Esophagus muscularis mucosa (tissue), 4 donors: ENCODE measurements around the gene PIP5KL1. TPM values are rescaled to one million over a fixed set of nuclear protein-coding genes. Genes with fewer than 3 reads are reported as not detected.

ENCODE experiments used
- DNase-seq: peaks from one replicate; pipeline ENCODE4 v3.0.0-alpha.2; 2017; ENCODE audit errors: extremely low spot score
- H3K27ac ChIP-seq, 4 donors: fragments of 200-600 bp; sonication (generic); replicated peaks in 1 of 4; 1 replicate in 3 of 4; 2 replicates in 1 of 4; pipeline ENCODE4 v1.5.1; 2016 to 2019; ENCODE audit warnings: mild to moderate bottlenecking in 1 of 4
- H3K27me3 ChIP-seq, 4 donors: fragments of 200-600 bp; sonication (generic); one replicate each; pipeline versions ENCODE4 v1.5.1 to v1.6.0; 2016 to 2019
- H3K36me3 ChIP-seq, 4 donors: fragments of 200-600 bp; sonication (generic); one replicate each; pipeline ENCODE4 v1.5.1; 2016 to 2019
- H3K4me1 ChIP-seq, 4 donors: fragments of 200-600 bp; sonication (generic); one replicate each; pipeline ENCODE4 v1.5.1; 2016 to 2019
- H3K4me3 ChIP-seq, 4 donors: fragments of 200-600 bp; sonication (generic); 1 replicate in 2 of 4; 2 replicates in 2 of 4; pipeline ENCODE4 v1.5.1; 2016 to 2019; ENCODE audit warnings: mild to moderate bottlenecking in 4 of 4, moderate library complexity in 1 of 4
- H3K9me3 ChIP-seq, 4 donors: fragments of 200-600 bp; sonication (generic); 1 replicate in 3 of 4; 2 replicates in 1 of 4; pipeline ENCODE4 v1.5.1; 2016 to 2019
- EP300 ChIP-seq: sonication (generic); formaldehyde crosslinking; IDR thresholded peaks from one replicate; pipeline ENCODE4 v1.6.1; 2017; ENCODE audit warnings: antibody characterized with exemption
- POLR2A ChIP-seq: fragments of 450-650 bp; IDR thresholded peaks from one replicate; pipeline ENCODE4 v1.6.1; 2017; ENCODE audit warnings: antibody characterized with exemption, moderate library complexity, mild to moderate bottlenecking, low read depth
- POLR2AphosphoS5 ChIP-seq, 2 donors: sonication (generic); formaldehyde crosslinking; IDR thresholded peaks; one replicate each; pipeline ENCODE4 v1.6.1; 2017; ENCODE audit warnings: antibody characterized with exemption in 2 of 2
- WGBS: methylation state at CpG from one replicate; pipeline ENCODE4 v1.1.5; 2018; 5-methylcytosine and 5-hydroxymethylcytosine counted together
- intact Hi-C: fragments of 100-400 bp; cut with DNase I; formaldehyde crosslinking; loops from one replicate; pipeline ENCODE4 v1.15.1; 2023
- total RNA-seq, 4 donors: library from RNA; depleted of rRNA; stranded (reverse); fragments of >200 nt; gene quantifications; one replicate each; pipeline versions ENCODE4 v1.1.0 to v1.2.1, GENCODE V29; 2016
- TF ChIP-seq, protein P1 (sequence below), 3 experiments: fragments of 200-600 bp in 2 of 3; fragments of 450-650 bp in 1 of 3; sonication (generic) in 2 of 3; IDR thresholded peaks; one replicate each; pipeline ENCODE4 v1.5.1; 2017 to 2019; ENCODE audit warnings: antibody characterized with exemption in 3 of 3, mild to moderate bottlenecking in 2 of 3, moderate library complexity in 1 of 3

The PIP5KL1 gene
- total RNA-seq, 4 donors from 2014 or later: 1.3 to 2.8 (median 2.2) TPM

DNA sequence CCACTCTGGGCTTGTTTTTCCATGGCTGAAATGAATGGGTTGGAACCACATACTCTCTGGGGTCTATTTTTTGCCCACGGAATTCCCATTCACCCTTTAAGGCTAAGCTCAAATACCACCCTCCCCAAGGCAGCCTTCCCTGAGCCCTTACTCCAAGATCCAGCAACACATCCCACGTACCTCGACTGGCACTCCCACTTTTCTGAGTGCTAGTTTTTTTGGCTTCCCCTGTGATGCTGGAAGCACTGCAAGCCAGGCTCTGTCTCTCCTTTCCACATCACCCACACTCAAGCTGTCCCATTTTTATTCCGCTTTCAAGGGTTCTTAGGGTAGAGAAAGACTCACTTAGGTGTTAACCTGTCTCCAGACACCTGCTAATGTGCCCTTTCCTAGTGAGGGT, 37.2 kb downstream of the PIP5KL1 start:
- H3K27ac ChIP-seq: no peak overlapping the region
- no peak overlapping the region for H3K4me3 ChIP-seq
- intact Hi-C loops: no loop called here
- DNase-seq: no peak
- H3K9me3 ChIP-seq: peaks cover 0 to 12% (median 5%) of the 10 kb centered on the region in 4 donors
- H3K27me3 ChIP-seq: no peaks in the 10 kb centered on the region
- H3K36me3 ChIP-seq: peaks cover 51 to 83% (median 73%) of the 10 kb centered on the region in 4 donors
- TF ChIP-seq EP300 (no peak), POLR2A (no peak), POLR2AphosphoS5 (IDR thresholded peaks at IDR 0.05) (no peak)
- TF ChIP-seq, protein P1, sequence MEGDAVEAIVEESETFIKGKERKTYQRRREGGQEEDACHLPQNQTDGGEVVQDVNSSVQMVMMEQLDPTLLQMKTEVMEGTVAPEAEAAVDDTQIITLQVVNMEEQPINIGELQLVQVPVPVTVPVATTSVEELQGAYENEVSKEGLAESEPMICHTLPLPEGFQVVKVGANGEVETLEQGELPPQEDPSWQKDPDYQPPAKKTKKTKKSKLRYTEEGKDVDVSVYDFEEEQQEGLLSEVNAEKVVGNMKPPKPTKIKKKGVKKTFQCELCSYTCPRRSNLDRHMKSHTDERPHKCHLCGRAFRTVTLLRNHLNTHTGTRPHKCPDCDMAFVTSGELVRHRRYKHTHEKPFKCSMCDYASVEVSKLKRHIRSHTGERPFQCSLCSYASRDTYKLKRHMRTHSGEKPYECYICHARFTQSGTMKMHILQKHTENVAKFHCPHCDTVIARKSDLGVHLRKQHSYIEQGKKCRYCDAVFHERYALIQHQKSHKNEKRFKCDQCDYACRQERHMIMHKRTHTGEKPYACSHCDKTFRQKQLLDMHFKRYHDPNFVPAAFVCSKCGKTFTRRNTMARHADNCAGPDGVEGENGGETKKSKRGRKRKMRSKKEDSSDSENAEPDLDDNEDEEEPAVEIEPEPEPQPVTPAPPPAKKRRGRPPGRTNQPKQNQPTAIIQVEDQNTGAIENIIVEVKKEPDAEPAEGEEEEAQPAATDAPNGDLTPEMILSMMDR (IDR thresholded peaks at IDR 0.05): no peak
- H3K4me1 ChIP-seq: peaks cover 21 to 28% (median 27%) of the 10 kb centered on the region in 4 donors
- WGBS: 96% methylated on average over 4 of the region's 4 CpGs

DNA sequence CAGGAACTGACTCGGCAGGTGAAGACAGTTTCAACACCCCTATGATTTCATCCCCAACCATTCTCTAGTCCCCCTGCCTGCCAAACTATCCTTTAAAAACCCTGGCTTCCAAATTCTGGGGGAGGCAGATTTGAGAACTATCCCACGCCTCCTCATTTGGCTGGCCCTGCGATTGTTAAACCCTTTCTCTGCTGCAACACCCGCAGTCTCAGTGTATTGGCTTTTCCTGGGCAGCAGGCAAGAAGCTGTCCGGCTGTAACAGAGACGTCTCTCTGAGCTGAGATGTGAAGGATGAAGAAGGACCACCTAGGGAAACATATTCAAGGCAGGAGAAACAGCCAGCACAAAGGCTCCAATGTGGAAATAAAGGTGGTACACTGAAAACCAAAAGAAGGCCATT, 37.7 kb downstream of the PIP5KL1 start:
- Histone ChIP-seq H3K9me3 (peaks cover 0 to 12% (median 5%) of the 10 kb centered on the region in 4 donors), H3K4me1 (peaks cover 18 to 22% (median 22%) of the 10 kb centered on the region in 4 donors), H3K27ac (no peak overlapping the region), H3K36me3 (peaks cover 53 to 89% (median 79%) of the 10 kb centered on the region in 4 donors), H3K4me3 (no peak overlapping the region), H3K27me3 (no peaks in the 10 kb centered on the region)
- TF ChIP-seq POLR2AphosphoS5 (IDR thresholded peaks at IDR 0.05) (no peak), EP300 (no peak), POLR2A (no peak)
- TF ChIP-seq, protein P1 (IDR thresholded peaks at IDR 0.05): no peak
- 95% methylated on average over 6 of the region's 6 CpGs for WGBS
- intact Hi-C loops: no loop called here
- no peak for DNase-seq

DNA sequence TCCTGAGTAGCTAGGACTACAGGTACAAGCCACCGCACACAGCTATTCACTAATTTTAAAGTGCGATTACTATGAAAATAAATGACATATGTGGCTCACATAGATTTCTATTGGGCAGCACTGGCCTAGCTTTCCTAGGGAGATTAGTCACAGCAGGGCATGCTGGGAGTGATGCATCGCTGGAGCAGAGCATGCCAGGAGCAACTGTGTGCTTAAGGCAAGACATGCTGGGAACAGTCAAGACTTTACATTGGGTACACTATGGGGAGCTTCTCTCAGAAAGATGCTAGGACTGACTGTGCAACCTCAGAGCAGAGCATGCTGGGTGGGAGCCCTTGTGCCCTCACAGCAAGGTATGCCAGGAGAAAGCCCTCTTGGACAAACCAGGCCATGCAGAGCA, 40.5 kb downstream of the PIP5KL1 start:
- no peak overlapping the region for H3K27ac ChIP-seq
- DNase-seq: no peak
- H3K36me3 ChIP-seq: peaks cover 59 to 100% (median 93%) of the 10 kb centered on the region in 4 donors
- H3K27me3 ChIP-seq: no peaks in the 10 kb centered on the region
- 85% methylated on average over 3 of the region's 3 CpGs for WGBS
- no peak for TF ChIP-seq EP300
- no peak for TF ChIP-seq POLR2AphosphoS5 (IDR thresholded peaks at IDR 0.05)
- TF ChIP-seq, protein P1 (IDR thresholded peaks at IDR 0.05): no peak
- no peak for TF ChIP-seq POLR2A
- peaks cover 0 to 12% (median 5%) of the 10 kb centered on the region in 4 donors for H3K9me3 ChIP-seq
- H3K4me3 ChIP-seq: no peak overlapping the region
- intact Hi-C loops: no loop called here
- peaks cover 2 to 11% (median 6%) of the 10 kb centered on the region in 4 donors for H3K4me1 ChIP-seq

DNA sequence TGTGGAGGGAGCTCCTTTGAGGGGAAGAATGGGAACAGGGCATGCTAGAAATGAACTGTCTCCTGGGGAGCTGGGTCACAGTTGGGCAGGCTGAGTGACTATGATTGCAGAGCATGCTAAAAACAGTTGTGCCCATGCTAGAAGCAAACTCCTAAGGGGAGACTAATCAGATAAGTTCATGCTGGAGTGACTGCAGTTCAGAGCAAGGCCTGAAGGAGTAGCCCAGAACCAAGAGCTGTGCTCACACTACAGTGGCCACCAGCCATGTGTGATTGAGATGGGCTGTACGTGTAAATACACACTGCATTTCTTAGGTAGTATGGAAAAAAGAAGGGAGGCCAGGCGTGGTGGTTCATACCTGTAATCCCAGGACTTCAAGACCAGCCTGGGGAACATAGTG, 42.8 kb downstream of the PIP5KL1 start:
- TF ChIP-seq EP300 (no peak), POLR2A (no peak), POLR2AphosphoS5 (IDR thresholded peaks at IDR 0.05) (no peak)
- TF ChIP-seq, protein P1 (IDR thresholded peaks at IDR 0.05): no peak
- peaks cover 10 to 24% (median 14%) of the 10 kb centered on the region in 4 donors for H3K4me1 ChIP-seq
- no peaks in the 10 kb centered on the region for H3K27me3 ChIP-seq
- peaks cover 36 to 90% (median 77%) of the 10 kb centered on the region in 4 donors for H3K36me3 ChIP-seq
- no peak for DNase-seq
- 87% methylated on average over 2 of the region's 2 CpGs for WGBS
- no peak overlapping the region for H3K4me3 ChIP-seq
- intact Hi-C loops: no loop called here
- peaks cover 0 to 2% (median under 1%) of the 10 kb centered on the region in 4 donors for H3K9me3 ChIP-seq
- no peak overlapping the region for H3K27ac ChIP-seq

DNA sequence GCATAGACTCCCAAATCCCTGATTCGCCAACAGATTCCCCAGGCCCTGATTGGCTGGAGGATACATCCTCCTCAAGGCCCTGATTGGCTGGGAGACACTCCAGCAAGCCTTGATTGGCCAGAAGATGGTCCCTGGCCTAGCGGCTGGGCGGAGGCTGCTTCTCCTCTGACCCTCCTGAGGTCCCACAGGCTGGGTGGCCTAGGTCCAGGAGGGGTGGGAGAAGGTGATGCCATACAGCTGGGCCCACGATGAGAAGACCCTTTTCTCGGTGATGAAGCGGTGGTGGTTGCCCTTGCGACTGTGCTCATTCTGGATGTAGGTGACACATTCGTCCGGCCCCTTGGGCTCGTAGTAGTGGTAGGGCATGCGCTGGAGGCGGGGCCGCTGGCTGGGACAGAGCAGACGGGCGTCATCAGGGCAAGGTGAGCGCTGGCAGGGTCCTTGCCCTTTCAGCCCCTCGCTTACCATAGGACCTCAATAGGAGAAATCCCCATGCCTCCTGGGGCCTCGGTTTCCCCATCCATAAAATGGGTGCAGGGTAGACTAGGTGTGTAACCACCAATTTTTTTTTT, 44.1 kb downstream of the PIP5KL1 start:
- Histone ChIP-seq H3K36me3 (peaks cover 34 to 80% (median 68%) of the 10 kb centered on the region in 4 donors), H3K4me1 (peaks cover 10 to 28% (median 15%) of the 10 kb centered on the region in 4 donors), H3K9me3 (no peaks in the 10 kb centered on the region), H3K27ac (no peak overlapping the region), H3K27me3 (no peaks in the 10 kb centered on the region), H3K4me3 (no peak overlapping the region)
- TF ChIP-seq, protein P1 (IDR thresholded peaks at IDR 0.05): no peak
- no peak for TF ChIP-seq POLR2A
- WGBS: 97% methylated on average over 18 of the region's 18 CpGs
- intact Hi-C loops: no loop called here
- DNase-seq: no peak
